Natural killer cell (primary cell): ENCODE results near the gene RPS6KA5. TPM values are rescaled to one million over a fixed set of nuclear protein-coding genes. Genes with fewer than 3 reads are reported as not detected.

Source experiments
- ATAC-seq, 3 donors: fragments of 150-1000 bp in 2 of 3; fragments of 200-7000 bp in 1 of 3; cut with Tn5 transposase; 1 replicate in 1 of 3; 2 replicates in 2 of 3; pipeline ENCODE4 v1.10.0; 2021; ENCODE audit warnings: mild to moderate bottlenecking in 2 of 3, moderate library complexity in 2 of 3
- DNase-seq, 2 donors: peaks; one replicate each; pipeline versions ENCODE4 v3.0.0 to v3.0.0-alpha.2; 2013 to 2021; ENCODE audit warnings: mixed read lengths in 1 of 2
- H3K27ac ChIP-seq: one replicate; pipeline ENCODE4 v1.5.1; 2013; ENCODE audit warnings: mild to moderate bottlenecking, low read length
- H3K27me3 ChIP-seq: one replicate; pipeline ENCODE4 v1.6.1; 2013; ENCODE audit warnings: low read length; ENCODE audit not compliant: control insufficient read depth, insufficient read depth
- H3K36me3 ChIP-seq: one replicate; pipeline ENCODE4 v1.6.1; 2013; ENCODE audit warnings: low read length; ENCODE audit not compliant: control insufficient read depth, insufficient read depth
- H3K4me1 ChIP-seq: one replicate; pipeline ENCODE4 v1.6.1; 2013; ENCODE audit warnings: low read length; ENCODE audit not compliant: control insufficient read depth, insufficient read depth
- H3K4me3 ChIP-seq: one replicate; pipeline ENCODE4 v1.5.1; 2013; ENCODE audit warnings: low read length
- H3K9me3 ChIP-seq: one replicate; pipeline ENCODE4 v1.6.1; 2013; ENCODE audit warnings: low read length; ENCODE audit not compliant: control insufficient read depth, insufficient read depth
- H3K27ac Mint-ChIP-seq, 2 donors: one replicate each; pipeline ENCODE4 v1.8.0; 2022; ENCODE audit warnings: mild to moderate bottlenecking in 2 of 2, mixed read lengths in 2 of 2, moderate library complexity in 1 of 2
- H3K27me3 Mint-ChIP-seq, 2 donors: one replicate each; pipeline ENCODE4 v1.8.0; 2022; ENCODE audit warnings: low read depth in 2 of 2, mixed read lengths in 2 of 2
- H3K36me3 Mint-ChIP-seq: one replicate; pipeline ENCODE4 v1.8.0; 2022; ENCODE audit warnings: mixed read lengths
- H3K4me1 Mint-ChIP-seq, 2 donors: one replicate each; pipeline ENCODE4 v1.8.0; 2022; ENCODE audit warnings: mixed read lengths in 2 of 2
- H3K4me3 Mint-ChIP-seq: one replicate; pipeline ENCODE4 v1.8.0; 2022; ENCODE audit warnings: mild to moderate bottlenecking, moderate library complexity, mixed read lengths
- H3K9me3 Mint-ChIP-seq, 2 donors: one replicate each; pipeline ENCODE4 v1.8.0; 2022; ENCODE audit warnings: mixed read lengths in 2 of 2
- WGBS: methylation state at CpG from one replicate; pipeline ENCODE4 v1.1.7; 2013; ENCODE audit warnings: missing lambda C conversion rate; ENCODE audit not compliant: insufficient coverage; 5-methylcytosine and 5-hydroxymethylcytosine counted together
- intact Hi-C: fragments of 100-400 bp; cut with micrococcal nuclease; formaldehyde crosslinking; loops from one replicate; pipeline ENCODE4 v1.14.2; 2022
- total RNA-seq, 4 donors: library from RNA; stranded (reverse); fragments of 120-200 nt in 1 of 4; gene quantifications; one replicate each; pipeline versions ENCODE4 v1.2.3 to v1.2.4, GENCODE V29; 2013 to 2022
- TF ChIP-seq, protein P1 (sequence below): fragments of 200-600 bp; IDR thresholded peaks from one replicate; pipeline ENCODE4 v1.8.0; 2022; ENCODE audit warnings: antibody characterized with exemption

Gene RPS6KA5
- total RNA-seq, 3 donors from 2014 or later (not counting 1 experiment from before 2014, with no cell fraction given): 24.1 to 28.5 (median 27.9) TPM

DNA sequence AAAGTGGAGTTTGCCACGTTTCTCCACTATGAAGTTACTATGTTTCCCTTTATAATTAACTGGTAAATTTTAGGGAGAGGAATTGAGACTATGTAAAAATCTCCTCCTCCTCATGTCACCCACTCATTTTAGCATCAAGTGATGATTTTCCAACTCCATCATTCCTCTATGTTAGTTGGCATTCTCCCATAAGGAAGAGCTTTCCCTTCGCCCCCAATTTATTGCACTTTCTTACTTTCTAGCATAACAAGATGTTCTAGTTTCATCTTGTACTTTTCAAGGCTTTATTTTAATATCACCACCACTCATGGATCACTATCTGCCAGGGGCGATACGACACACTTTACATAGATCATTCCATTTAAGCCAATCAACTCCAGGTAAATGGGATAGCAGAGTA lies 97.1 kb downstream of the RPS6KA5 start:
- intact Hi-C loops: no loop called here
- Histone ChIP-seq H3K27me3 (no peaks in the 10 kb centered on the region), H3K9me3 (peaks cover 4% of the 10 kb centered on the region), H3K36me3 (no peaks in the 10 kb centered on the region), H3K4me1 (no peaks in the 10 kb centered on the region), H3K4me3 (no peak overlapping the region), H3K27ac (no peak overlapping the region)
- H3K27me3 Mint-ChIP-seq: no peaks in the 10 kb centered on the region
- WGBS: 94% methylated on average over 3 of the region's 4 CpGs
- H3K27ac Mint-ChIP-seq: no peak overlapping the region
- TF ChIP-seq, protein P1, sequence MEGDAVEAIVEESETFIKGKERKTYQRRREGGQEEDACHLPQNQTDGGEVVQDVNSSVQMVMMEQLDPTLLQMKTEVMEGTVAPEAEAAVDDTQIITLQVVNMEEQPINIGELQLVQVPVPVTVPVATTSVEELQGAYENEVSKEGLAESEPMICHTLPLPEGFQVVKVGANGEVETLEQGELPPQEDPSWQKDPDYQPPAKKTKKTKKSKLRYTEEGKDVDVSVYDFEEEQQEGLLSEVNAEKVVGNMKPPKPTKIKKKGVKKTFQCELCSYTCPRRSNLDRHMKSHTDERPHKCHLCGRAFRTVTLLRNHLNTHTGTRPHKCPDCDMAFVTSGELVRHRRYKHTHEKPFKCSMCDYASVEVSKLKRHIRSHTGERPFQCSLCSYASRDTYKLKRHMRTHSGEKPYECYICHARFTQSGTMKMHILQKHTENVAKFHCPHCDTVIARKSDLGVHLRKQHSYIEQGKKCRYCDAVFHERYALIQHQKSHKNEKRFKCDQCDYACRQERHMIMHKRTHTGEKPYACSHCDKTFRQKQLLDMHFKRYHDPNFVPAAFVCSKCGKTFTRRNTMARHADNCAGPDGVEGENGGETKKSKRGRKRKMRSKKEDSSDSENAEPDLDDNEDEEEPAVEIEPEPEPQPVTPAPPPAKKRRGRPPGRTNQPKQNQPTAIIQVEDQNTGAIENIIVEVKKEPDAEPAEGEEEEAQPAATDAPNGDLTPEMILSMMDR: no peak
- ATAC-seq: no peak
- H3K9me3 Mint-ChIP-seq: no peaks in the 10 kb centered on the region
- no peak for DNase-seq
- no peak overlapping the region for H3K4me3 Mint-ChIP-seq
- H3K36me3 Mint-ChIP-seq: no peaks in the 10 kb centered on the region
- peaks cover 5 to 6% of the 10 kb centered on the region in 2 donors for H3K4me1 Mint-ChIP-seq

DNA sequence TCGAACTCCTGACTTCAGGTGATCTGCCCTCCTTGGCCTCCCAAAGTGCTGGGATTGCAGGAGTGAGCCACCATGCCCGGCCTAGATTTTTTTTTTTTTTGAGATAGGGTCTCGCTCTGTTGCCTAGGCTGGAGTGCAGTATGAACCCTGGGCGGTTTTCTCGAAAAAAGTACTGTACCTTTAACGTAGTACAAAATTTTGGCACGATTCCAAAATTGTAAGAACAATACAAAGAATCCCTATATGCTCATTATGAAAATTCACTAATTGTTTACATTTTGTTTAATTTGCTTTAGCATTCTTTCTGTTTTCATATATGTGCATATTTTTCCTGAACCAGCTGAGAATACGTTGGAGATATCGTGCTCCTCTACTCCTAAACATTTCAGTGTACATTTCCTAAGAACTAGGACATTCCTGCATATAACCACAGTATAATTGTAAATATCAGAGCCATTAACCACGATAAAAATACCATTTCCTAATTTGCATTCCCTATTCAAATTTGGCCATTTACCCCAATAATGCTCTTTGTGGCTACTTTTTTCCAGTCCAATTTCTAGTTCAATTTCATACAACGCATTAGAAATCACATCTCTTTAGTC lies 97.8 kb downstream of the RPS6KA5 start:
- no peaks in the 10 kb centered on the region for H3K36me3 Mint-ChIP-seq

DNA sequence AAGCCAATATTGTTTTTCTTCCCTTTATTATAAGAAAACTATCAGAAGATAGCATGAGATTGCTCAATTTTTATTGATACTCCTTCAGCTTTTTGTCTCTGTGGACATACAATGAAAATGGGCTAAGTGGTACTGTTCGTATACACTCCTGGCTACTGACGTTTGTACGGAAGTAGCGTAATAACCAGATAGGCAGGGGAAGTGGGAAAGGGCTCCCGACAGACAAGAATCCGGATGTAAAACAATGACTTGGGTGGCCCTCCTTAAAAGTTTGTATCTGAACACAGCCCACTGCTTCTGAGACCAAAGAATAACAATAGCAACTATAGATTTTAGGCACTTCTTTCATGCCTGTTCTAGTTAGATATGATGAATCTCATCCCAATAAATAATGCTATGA lies 99.6 kb downstream of the RPS6KA5 start:
- peaks cover 3 to 8% of the 10 kb centered on the region in 2 donors for H3K9me3 Mint-ChIP-seq
- WGBS: 98% methylated on average over 6 of the region's 6 CpGs
- no peak for DNase-seq
- no peak for ATAC-seq
- no peaks in the 10 kb centered on the region for H3K27me3 ChIP-seq
- intact Hi-C loops: no loop called here
- H3K27me3 Mint-ChIP-seq: no peaks in the 10 kb centered on the region
- no peak overlapping the region for H3K27ac Mint-ChIP-seq
- H3K36me3 ChIP-seq: no peaks in the 10 kb centered on the region
- no peak overlapping the region for H3K4me3 ChIP-seq
- no peak overlapping the region for H3K27ac ChIP-seq
- H3K4me1 ChIP-seq: no peaks in the 10 kb centered on the region
- peaks cover 12% of the 10 kb centered on the region for H3K36me3 Mint-ChIP-seq
- H3K4me1 Mint-ChIP-seq: peaks cover 4 to 6% of the 10 kb centered on the region in 2 donors
- TF ChIP-seq, protein P1: no peak
- H3K4me3 Mint-ChIP-seq: no peak overlapping the region
- H3K9me3 ChIP-seq: peaks cover 6% of the 10 kb centered on the region

More for the DNA sequence above, 97.8 kb downstream of the RPS6KA5 start:
- Histone ChIP-seq H3K27me3 (no peaks in the 10 kb centered on the region), H3K4me3 (no peak overlapping the region), H3K27ac (no peak overlapping the region), H3K4me1 (no peaks in the 10 kb centered on the region), H3K9me3 (no peaks in the 10 kb centered on the region), H3K36me3 (no peaks in the 10 kb centered on the region)
- no peak overlapping the region for H3K27ac Mint-ChIP-seq
- TF ChIP-seq, protein P1: no peak
- H3K27me3 Mint-ChIP-seq: no peaks in the 10 kb centered on the region
- DNase-seq (no peak), ATAC-seq (no peak)
- intact Hi-C loops: no loop called here
- H3K4me1 Mint-ChIP-seq: peaks cover 5 to 6% of the 10 kb centered on the region in 2 donors
- no peak overlapping the region for H3K4me3 Mint-ChIP-seq
- no peaks in the 10 kb centered on the region for H3K9me3 Mint-ChIP-seq
- WGBS: 98% methylated on average over 11 of the region's 11 CpGs

DNA sequence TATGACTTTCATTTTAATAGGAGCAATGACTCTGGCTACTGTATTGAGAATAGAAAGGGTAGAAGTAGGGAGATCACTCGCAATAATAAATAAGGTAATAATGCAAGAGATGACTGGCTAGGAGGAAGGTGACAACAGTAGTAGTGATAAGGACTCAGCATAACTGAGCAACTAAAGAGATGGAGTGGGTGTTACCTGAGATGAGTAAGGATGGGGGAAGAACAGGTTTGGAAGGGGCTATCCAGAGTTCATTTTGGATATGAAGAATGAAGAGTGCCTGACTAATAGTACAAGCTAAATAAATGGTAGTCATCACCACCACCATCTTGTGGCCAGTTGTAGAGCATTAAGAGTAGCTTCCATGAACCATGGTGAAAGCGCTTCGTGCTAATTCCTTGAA lies 101.1 kb downstream of the RPS6KA5 start:
- DNase-seq: no peak
- H3K27ac ChIP-seq: no peak overlapping the region
- H3K4me1 ChIP-seq: no peaks in the 10 kb centered on the region
- peaks cover 25% of the 10 kb centered on the region for H3K36me3 Mint-ChIP-seq
- intact Hi-C loops: no loop called here
- no peaks in the 10 kb centered on the region for H3K27me3 Mint-ChIP-seq
- no peak overlapping the region for H3K4me3 Mint-ChIP-seq
- peaks cover 8 to 15% of the 10 kb centered on the region in 2 donors for H3K9me3 Mint-ChIP-seq
- no peaks in the 10 kb centered on the region for H3K4me1 Mint-ChIP-seq
- no peak overlapping the region for H3K27ac Mint-ChIP-seq
- H3K27me3 ChIP-seq: no peaks in the 10 kb centered on the region
- no peak overlapping the region for H3K4me3 ChIP-seq
- TF ChIP-seq, protein P1: no peak
- peaks cover 4% of the 10 kb centered on the region for H3K36me3 ChIP-seq
- peaks cover 12% of the 10 kb centered on the region for H3K9me3 ChIP-seq
- 95% methylated on average over 3 of the region's 3 CpGs for WGBS
- ATAC-seq: no peak
